Measurements from ENCODE around the gene SPTLC2. TPM values are rescaled to one million over a fixed set of nuclear protein-coding genes. Genes with fewer than 3 reads are reported as not detected.
"Not testable (repeated sequence)": the region's sequence is repeated elsewhere in the genome, so short reads cannot be mapped to it uniquely, and the experiment has no call there.

SPTLC2 gene, protein sequence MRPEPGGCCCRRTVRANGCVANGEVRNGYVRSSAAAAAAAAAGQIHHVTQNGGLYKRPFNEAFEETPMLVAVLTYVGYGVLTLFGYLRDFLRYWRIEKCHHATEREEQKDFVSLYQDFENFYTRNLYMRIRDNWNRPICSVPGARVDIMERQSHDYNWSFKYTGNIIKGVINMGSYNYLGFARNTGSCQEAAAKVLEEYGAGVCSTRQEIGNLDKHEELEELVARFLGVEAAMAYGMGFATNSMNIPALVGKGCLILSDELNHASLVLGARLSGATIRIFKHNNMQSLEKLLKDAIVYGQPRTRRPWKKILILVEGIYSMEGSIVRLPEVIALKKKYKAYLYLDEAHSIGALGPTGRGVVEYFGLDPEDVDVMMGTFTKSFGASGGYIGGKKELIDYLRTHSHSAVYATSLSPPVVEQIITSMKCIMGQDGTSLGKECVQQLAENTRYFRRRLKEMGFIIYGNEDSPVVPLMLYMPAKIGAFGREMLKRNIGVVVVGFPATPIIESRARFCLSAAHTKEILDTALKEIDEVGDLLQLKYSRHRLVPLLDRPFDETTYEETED
- total RNA-seq = 60.2 and 68.7 TPM in 2 replicates

DNA sequence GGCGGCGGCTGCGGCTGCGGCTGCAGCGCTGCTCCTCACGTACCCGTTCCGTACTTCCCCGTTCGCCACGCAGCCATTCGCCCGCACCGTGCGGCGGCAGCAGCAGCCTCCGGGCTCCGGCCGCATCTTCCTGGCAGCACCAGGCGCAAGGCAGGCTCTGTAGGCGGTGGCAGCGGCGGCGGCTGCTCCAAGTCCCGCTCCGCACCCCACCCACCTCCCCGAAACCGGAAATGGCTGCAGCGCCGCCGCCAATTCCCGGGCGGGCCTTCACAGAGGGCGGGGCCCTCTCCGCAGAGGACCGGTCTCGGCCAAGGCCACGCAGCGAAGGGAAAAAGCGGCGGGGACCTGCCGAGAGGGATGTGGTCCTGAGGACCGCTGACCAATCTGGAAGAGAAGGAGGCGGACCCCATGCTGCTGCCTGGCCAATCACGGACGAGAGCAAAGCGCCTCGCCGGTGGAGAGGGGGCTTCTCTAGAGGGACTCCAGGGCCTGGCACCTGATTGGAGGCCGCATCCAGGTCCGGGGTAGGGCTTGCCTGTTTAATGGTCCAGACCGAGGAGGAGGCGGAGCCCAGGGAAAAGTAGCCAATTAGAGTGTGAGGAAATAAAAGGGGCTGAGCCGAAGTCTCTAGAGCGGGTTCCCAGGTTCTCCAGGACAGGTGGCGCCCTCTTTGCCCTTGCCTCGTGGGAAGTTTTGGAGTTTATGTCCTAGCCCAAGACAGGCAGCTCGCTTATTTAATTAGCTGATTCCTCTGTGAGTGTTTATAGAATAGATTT lies at the start of gene SPTLC2:
Gene SPTLC2, minus strand, starts transcription at position 184 of the 776 bp plus-strand sequence. Its CDS starts 58 bp downstream, at position 126.
- peak; percentile 99 to 100 for DNase-seq (ENCODE audit: low read depth in 2 of 2)

- peak; percentile 78 to 90 for DNase-seq (ENCODE audit: low read depth in 2 of 2)
These were observed 46.9 kb upstream of the SPTLC2 start for GRCh38 chr14:77663293-77663692.

- not testable (repeated sequence) for DNase-seq (ENCODE audit: low read depth in 2 of 2)
These were observed 45.1 kb upstream of the SPTLC2 start for GRCh38 chr14:77661562-77661961.

DNA sequence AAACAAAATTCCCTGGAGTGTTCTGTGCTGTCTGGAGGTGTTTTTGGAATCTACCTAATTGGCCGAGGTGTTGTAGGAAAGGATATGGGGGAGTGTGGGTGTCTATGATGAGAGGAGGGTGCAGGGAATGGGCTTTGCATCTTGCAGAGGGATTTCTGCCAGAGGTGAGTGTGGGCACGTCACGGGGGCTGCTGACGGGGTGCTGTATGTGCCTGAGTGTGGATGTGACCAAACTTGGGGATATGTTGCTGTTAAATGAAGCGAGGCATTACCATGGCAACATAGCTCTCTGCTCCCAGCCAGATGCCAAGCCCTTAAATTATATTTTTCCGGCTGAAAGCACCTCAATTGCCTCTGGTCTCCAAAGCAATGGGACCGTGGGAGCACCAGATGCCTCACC lies 44.3 kb upstream of the SPTLC2 start:
- DNase-seq (ENCODE audit: low read depth in 2 of 2) = no peak

- DNase-seq (ENCODE audit: low read depth in 2 of 2) = no peak
These were observed 43.4 kb upstream of the SPTLC2 start for GRCh38 chr14:77659831-77660230.

GRCh38 chr14:77657280-77657679 lies 40.8 kb upstream of the SPTLC2 start:
- peak in 1 of 2 donors; percentile 19 for DNase-seq (ENCODE audit: low read depth in 2 of 2)

DNA sequence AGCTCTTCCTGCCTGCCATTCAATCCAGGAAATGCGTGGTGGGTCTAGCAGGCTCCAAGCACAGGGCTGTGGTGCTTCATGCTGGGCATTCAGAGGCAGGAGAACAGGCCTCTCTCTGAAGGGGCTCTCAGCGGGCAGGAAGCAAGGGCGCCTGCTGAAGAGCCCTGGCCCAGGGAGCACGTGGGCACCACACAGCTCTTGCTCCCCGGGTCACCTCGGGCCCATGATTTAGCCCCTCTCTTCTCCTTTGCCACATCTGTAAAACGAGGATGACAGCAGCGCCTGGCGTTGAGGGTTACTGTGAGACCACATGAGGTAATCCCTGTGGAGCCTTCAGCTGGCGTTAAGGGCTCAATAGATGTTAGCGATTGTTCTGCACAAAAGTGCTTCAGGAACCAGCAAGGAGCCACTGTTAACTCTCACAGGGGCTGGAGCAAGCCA lies 37.6 kb upstream of the SPTLC2 start:
- DNase-seq (ENCODE audit: low read depth in 2 of 2) = no peak

GRCh38 chr14:77649326-77649725 lies 32.9 kb upstream of the SPTLC2 start:
- no peak for DNase-seq (ENCODE audit: low read depth in 2 of 2)

DNA sequence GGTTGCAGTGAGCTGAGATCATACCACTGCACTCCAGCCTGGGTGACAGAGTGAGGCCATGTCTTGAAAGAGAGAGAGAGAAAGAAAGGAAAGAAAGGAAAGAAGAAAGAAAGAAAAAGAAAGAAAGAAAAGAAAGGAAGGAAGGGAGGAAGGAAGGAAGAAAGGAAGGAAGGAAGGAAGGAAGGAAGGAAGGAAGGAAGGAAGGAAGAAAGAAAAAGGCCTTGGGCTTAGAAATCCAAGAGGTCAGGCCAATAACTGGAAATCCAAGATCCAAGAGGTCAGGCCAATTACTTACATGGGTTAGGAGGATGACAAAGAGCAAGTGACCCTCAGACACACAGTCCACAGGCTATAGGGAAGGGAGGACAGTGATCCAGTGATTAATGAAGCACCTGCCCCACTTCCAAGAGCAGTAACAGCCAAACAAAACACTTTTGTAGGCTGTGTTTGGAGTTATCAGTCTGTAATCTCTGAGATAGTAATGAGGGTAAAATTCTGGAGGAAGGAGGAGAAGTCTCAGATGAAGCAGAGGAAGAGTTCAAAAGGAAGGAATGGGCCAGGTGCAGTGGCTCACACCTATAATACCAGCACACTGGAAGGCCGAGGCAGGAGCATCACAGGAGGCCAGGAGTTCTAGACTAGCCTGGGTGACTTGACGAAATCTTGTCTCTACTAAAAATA lies 32.2 kb upstream of the SPTLC2 start:
- DNase-seq (ENCODE audit: low read depth in 2 of 2) = no peak

GRCh38 chr14:77647853-77648252 lies 31.4 kb upstream of the SPTLC2 start:
- no peak for DNase-seq (ENCODE audit: low read depth in 2 of 2)

- DNase-seq (ENCODE audit: low read depth in 2 of 2) = no peak
These were observed 30.5 kb upstream of the SPTLC2 start for GRCh38 chr14:77646907-77647306.

- no peak for DNase-seq (ENCODE audit: low read depth in 2 of 2)
These were observed 29.2 kb upstream of the SPTLC2 start for GRCh38 chr14:77645520-77646230.

DNA sequence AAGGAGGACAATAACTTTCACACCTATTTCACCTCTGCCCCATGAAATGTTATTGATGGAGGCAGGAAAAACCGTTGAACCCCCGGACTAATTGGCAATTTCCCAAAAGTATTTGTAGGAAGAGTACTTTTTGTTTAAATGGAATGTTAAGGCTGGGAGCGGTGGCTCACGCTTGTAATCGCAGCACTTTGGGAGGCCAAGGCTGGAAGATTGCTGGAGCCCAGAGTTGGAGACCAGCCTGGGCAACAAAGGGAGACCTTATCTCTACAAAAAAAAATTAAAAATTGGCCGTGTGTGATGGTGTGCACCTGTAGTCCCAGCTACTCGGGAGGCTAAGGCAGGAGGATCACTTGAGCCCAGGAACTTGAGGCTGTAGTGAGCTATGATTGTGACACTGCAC lies 26.0 kb upstream of the SPTLC2 start:
- no peak for DNase-seq (ENCODE audit: low read depth in 2 of 2)

DNA sequence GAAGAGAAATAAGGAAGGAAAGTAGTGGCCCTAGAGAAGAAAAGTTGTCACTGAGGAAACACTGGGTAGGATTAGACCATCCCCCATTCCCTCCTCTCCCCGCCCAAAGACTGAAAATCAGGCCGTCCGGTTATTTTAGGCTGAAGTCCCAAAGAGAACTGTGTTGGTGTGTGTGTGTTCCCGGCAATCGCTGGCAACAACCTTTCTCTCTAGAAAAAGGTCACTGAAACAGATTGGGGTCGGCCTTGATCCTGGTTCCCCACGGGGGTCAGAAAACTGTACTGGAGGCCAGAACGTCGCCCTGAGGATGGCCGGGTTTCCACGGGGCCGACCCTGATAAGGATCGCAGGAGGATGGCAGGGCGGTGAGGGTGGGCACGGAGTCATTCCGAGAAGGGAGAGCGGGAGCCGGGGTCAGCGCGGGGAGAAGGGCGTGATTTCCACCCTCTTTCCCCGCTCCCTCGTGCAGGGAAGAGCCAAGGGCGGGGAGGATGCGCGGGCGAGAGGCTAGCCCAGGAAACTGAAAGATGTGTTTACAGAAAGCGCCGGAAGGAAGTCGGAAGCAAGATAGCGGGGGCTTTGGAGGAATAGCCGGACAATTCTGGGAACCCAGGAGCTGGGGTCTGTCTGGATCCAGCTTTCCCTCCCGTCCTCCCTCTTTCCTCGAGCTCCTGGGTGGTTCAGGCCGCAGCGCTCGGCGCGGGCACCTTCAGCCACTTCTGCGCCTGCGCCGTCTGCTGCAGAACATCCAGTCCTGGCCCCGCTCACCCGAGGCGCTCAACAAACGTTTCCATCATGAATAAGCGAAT lies 25.3 kb upstream of the SPTLC2 start:
- peak; percentile 52 to 77 for DNase-seq (ENCODE audit: low read depth in 2 of 2)

DNA sequence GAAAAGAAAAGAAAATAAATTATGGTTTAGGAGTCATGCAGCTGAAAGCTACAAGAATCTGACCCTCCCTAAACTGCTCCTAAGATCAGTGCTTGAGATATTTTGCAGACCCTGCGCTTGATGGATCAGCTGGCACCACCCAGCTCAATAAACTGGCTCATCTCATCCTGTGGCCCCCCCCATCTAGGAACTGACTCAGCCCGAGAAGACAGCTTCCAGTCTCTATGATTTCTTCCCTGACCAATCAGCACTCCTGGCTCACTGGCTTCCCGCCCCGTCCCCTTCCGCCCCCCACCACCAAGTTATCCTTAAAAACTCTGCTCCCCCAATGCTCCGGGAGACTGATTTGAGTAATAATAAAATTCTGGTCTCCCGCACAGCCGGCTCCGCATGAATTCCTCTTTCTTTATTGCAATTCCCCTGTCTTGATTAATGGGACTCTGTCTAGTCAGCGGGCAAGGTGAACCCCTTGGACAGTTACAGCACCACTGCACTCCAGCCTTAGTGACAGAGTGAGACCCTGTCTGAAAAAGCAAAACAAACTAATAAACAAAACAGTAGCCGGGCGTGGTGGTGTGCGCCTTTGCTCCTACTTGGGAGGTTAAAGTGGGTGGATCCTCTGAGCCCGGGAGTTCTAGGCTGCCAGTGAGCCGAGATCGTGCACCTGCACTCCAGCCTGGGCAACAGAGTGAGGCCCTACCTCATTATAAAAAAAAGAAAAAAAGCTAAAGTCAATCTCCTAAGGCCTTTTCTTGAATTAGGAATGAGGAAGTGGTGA lies 24.5 kb upstream of the SPTLC2 start:
- DNase-seq (ENCODE audit: low read depth in 2 of 2) = peak in 1 of 2 donors; percentile 38

GRCh38 chr14:77638771-77639171 lies 22.3 kb upstream of the SPTLC2 start:
- DNase-seq (ENCODE audit: low read depth in 2 of 2) = peak in 1 of 2 donors; percentile 35

DNA sequence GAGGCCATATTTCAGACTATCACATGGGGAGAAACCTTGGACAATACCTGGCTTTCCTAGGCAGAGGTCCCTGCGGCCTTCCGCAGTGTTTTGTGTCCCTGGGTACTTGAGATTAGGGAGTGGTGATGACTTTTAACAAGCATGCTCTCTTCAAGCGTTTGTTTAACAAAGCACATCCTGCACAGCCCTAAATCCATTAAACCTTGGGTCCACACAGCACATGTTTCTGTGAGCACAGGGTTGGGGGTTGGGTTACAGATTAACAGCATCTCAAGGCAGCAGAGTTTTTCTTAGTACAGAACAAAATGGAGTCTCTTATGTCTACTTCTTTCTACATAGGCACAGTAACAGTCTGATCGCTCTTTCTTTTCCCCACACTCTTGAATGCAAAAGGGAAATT lies 19.4 kb upstream of the SPTLC2 start:
- DNase-seq (ENCODE audit: low read depth in 2 of 2) = not testable (repeated sequence)

DNA sequence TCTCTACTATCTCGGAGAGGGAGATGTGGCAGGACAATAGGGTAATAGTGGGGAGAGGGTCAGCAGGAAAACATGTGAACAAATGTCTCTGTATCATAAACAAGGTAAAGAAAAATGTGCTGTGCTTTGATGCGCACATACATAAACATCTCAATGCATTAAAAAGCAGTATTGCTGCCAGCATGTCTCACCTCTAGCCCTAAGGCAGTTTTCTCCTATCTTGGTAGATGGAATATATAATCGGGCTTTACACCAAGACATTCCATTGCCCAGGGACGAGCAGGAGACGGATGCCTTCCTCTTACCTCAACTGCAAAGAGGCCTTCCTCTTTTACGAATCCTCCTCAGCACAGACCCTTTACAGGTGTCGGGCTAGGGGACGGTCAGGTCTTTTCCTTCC lies 19.0 kb upstream of the SPTLC2 start:
- not testable (repeated sequence) for DNase-seq (ENCODE audit: low read depth in 2 of 2)

DNA sequence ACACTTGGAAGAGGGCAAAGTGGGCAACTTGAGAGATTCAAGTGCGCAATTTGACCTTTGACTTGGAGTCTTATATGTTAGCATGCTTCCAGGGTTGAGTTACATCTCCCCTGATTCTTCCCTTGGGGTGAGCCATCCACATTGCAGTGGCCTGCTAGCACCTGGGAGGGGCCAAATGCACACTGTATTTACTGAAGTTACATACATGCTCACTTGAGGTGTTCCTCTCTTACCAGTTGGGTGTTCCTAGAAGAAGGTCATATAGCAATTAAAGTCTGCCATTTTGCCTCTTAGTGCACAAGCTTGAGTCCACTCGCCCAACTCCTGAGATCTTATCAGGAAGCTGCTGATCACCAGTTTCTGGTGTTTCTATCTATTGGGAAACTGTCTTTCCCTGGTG lies 13.7 kb upstream of the SPTLC2 start:
- DNase-seq (ENCODE audit: low read depth in 2 of 2) = no peak
